Astrocyte (in vitro differentiated cells and primary cell): Measurements from ENCODE around the gene PHF21B.

Experiments
- EZH2 ChIP-seq: IDR thresholded peaks from 2 replicates; pipeline ENCODE4 v1.6.1; 2012; ENCODE audit warnings: mild to moderate bottlenecking, low read length, inconsistent platforms; ENCODE audit not compliant: insufficient read depth
- TF ChIP-seq, protein P1 (sequence below): IDR thresholded peaks from 2 replicates; pipeline ENCODE4 v1.5.1; 2011; ENCODE audit warnings: low read depth, mild to moderate bottlenecking, inconsistent platforms, low read length, moderate library complexity; ENCODE audit not compliant: insufficient read depth

DNA sequence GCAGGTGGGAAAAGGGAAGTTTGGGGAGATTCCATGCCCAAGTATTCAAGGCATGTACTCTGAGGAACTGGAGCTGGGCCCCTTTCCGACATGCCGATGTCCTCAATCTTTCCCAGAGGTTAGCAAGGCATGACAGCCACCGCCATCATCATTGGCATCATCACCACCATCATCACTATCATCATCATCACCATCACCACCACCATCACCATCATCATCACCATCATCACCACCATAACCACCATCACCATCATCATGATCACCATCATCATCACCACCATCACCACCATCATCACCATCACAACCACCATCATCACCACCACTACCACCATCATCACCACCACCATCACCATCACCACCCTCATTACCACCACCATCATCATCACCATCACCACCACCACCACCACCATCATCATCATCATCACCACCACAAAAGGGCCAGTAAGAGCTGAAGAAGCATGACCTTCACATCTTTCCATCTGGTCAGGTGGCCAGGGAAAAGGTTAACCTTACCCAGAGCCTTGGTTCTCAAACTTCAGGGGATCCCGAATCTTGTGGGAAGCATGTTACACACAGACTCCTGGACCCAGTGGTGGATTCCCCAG, 25.8 kb downstream of the PHF21B start:
- TF ChIP-seq, protein P1, sequence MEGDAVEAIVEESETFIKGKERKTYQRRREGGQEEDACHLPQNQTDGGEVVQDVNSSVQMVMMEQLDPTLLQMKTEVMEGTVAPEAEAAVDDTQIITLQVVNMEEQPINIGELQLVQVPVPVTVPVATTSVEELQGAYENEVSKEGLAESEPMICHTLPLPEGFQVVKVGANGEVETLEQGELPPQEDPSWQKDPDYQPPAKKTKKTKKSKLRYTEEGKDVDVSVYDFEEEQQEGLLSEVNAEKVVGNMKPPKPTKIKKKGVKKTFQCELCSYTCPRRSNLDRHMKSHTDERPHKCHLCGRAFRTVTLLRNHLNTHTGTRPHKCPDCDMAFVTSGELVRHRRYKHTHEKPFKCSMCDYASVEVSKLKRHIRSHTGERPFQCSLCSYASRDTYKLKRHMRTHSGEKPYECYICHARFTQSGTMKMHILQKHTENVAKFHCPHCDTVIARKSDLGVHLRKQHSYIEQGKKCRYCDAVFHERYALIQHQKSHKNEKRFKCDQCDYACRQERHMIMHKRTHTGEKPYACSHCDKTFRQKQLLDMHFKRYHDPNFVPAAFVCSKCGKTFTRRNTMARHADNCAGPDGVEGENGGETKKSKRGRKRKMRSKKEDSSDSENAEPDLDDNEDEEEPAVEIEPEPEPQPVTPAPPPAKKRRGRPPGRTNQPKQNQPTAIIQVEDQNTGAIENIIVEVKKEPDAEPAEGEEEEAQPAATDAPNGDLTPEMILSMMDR: no peak
- no peak for TF ChIP-seq EZH2
